ENCODE results near the gene MECP2.

MECP2 gene

GRCh38 chrX:154074199-154074598 lies 23.3 kb downstream of the MECP2 start:
- in situ Hi-C loops (cut with HindIII; ENCODE audit: low pct_ligation_motif_present, low pct_unique_long_range_greater_than_20kb, low sequenced_read_pairs), result no loop called here
- DNase-seq, result peak; percentile 69

- DNase-seq, result no peak
- in situ Hi-C loops (cut with HindIII; ENCODE audit: low pct_ligation_motif_present, low pct_unique_long_range_greater_than_20kb, low sequenced_read_pairs), result no loop called here
Measured at GRCh38 chrX:154072192-154072591, 25.3 kb downstream of the MECP2 start.

GRCh38 chrX:154068560-154068959 lies 29.0 kb downstream of the MECP2 start:
- no peak for DNase-seq
- in situ Hi-C loops (cut with HindIII; ENCODE audit: low pct_ligation_motif_present, low pct_unique_long_range_greater_than_20kb, low sequenced_read_pairs), result no loop called here

GRCh38 chrX:154064637-154065435 lies 32.7 kb downstream of the MECP2 start:
- no peak for DNase-seq
- in situ Hi-C loops (cut with HindIII; ENCODE audit: low pct_ligation_motif_present, low pct_unique_long_range_greater_than_20kb, low sequenced_read_pairs), result no loop called here

GRCh38 chrX:154063234-154063633 lies 34.3 kb downstream of the MECP2 start:
- no peak for DNase-seq
- in situ Hi-C loops (cut with HindIII; ENCODE audit: low pct_ligation_motif_present, low pct_unique_long_range_greater_than_20kb, low sequenced_read_pairs), result no loop called here

- in situ Hi-C loops (cut with HindIII; ENCODE audit: low pct_ligation_motif_present, low pct_unique_long_range_greater_than_20kb, low sequenced_read_pairs), result no loop called here
- no peak for DNase-seq
Measured at GRCh38 chrX:154061801-154062200, 35.7 kb downstream of the MECP2 start.

- DNase-seq, result no peak
- in situ Hi-C loops (cut with HindIII; ENCODE audit: low pct_ligation_motif_present, low pct_unique_long_range_greater_than_20kb, low sequenced_read_pairs), result no loop called here
Measured at GRCh38 chrX:154059729-154060245, 37.7 kb downstream of the MECP2 start.

GRCh38 chrX:154059231-154059630 lies 38.3 kb downstream of the MECP2 start:
- DNase-seq, result no peak
- in situ Hi-C loops (cut with HindIII; ENCODE audit: low pct_ligation_motif_present, low pct_unique_long_range_greater_than_20kb, low sequenced_read_pairs), result no loop called here

GRCh38 chrX:154058214-154058997 lies 39.1 kb downstream of the MECP2 start:
- in situ Hi-C loops (cut with HindIII; ENCODE audit: low pct_ligation_motif_present, low pct_unique_long_range_greater_than_20kb, low sequenced_read_pairs), result no loop called here
- DNase-seq, result no peak

- in situ Hi-C loops (cut with HindIII; ENCODE audit: low pct_ligation_motif_present, low pct_unique_long_range_greater_than_20kb, low sequenced_read_pairs), result no loop called here
- DNase-seq, result no peak
Measured at GRCh38 chrX:154057791-154058190, 39.7 kb downstream of the MECP2 start.

- in situ Hi-C loops (cut with HindIII; ENCODE audit: low pct_ligation_motif_present, low pct_unique_long_range_greater_than_20kb, low sequenced_read_pairs), result no loop called here
- no peak for DNase-seq
Measured at GRCh38 chrX:154056770-154057241, 40.7 kb downstream of the MECP2 start.

GRCh38 chrX:154051201-154051810 lies 46.2 kb downstream of the MECP2 start:
- DNase-seq, result peak; percentile 39

GRCh38 chrX:154050113-154050495 lies 47.4 kb downstream of the MECP2 start:
- DNase-seq, result no peak
- in situ Hi-C loops (cut with HindIII; ENCODE audit: low pct_ligation_motif_present, low pct_unique_long_range_greater_than_20kb, low sequenced_read_pairs), result no loop called here

More at GRCh38 chrX:154051201-154051810, 46.2 kb downstream of the MECP2 start:
- in situ Hi-C loops (cut with HindIII; ENCODE audit: low pct_ligation_motif_present, low pct_unique_long_range_greater_than_20kb, low sequenced_read_pairs), result no loop called here

- DNase-seq, result no peak
- in situ Hi-C loops (cut with HindIII; ENCODE audit: low pct_ligation_motif_present, low pct_unique_long_range_greater_than_20kb, low sequenced_read_pairs), result no loop called here
Measured at GRCh38 chrX:154049209-154050112, 48.1 kb downstream of the MECP2 start.

- in situ Hi-C loops (cut with HindIII; ENCODE audit: low pct_ligation_motif_present, low pct_unique_long_range_greater_than_20kb, low sequenced_read_pairs), result no loop called here
- no peak for DNase-seq
Measured at GRCh38 chrX:154048398-154048797, 49.1 kb downstream of the MECP2 start.

- in situ Hi-C loops (cut with HindIII; ENCODE audit: low pct_ligation_motif_present, low pct_unique_long_range_greater_than_20kb, low sequenced_read_pairs), result no loop called here
- no peak for DNase-seq
Measured at GRCh38 chrX:154046940-154047610, 50.4 kb downstream of the MECP2 start.

GRCh38 chrX:154046031-154046781 lies 51.3 kb downstream of the MECP2 start:
- in situ Hi-C loops (cut with HindIII; ENCODE audit: low pct_ligation_motif_present, low pct_unique_long_range_greater_than_20kb, low sequenced_read_pairs), result no loop called here
- no peak for DNase-seq

All from ACHN (cell line).